ENCODE data around the gene LCN2.

Gene LCN2

GRCh38 chr9:128201441-128202369 lies 52.5 kb downstream of the LCN2 start:
- no peak for DNase-seq (ENCODE audit: low spot score)

DNA sequence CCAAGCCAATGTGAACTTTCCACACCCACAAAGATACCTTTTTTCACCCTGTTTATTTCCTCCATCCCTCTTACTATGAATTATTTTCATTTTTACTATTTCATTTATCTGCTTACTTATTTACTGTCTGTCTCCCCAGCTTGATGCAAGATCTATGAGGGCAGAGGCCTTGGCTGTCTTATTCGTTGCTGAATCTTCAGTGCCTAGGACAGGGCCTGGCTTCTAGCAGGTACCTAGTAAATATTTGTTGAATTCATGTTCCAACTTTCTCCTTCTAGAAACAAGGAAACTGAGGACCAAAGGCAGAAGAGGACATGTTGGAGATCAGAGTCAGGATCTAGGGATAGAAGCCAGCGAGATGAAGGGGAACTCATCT lies 53.4 kb downstream of the LCN2 start:
- DNase-seq (ENCODE audit: low spot score): no peak

Measured in CD4-positive, alpha-beta T cell treated with Interleukin-6 at 100 ng/mL for 8 hours (primary cell).